LNCAP (cell line): Measurements from ENCODE around the gene P3H4.

Experiments
- CTCF ChIP-seq: fragments of 450-650 bp; IDR thresholded peaks from 2 replicates; pipeline ENCODE4 v1.5.1; 2017; ENCODE audit warnings: mild to moderate bottlenecking

P3H4 gene

GRCh38 chr17:41811549-41812380 lies at the start of gene P3H4:
TSS of gene P3H4 (minus strand) at chr17:41811949. CDS start at chr17:41811915, 34 bp downstream.
- TF ChIP-seq CTCF: peak; percentile 80

- no peak for TF ChIP-seq CTCF
Observed at GRCh38 chr17:41860254-41860931, 48.6 kb upstream of the P3H4 start.

- no peak for TF ChIP-seq CTCF
Observed at GRCh38 chr17:41849251-41849990, 37.7 kb upstream of the P3H4 start.

- no peak for TF ChIP-seq CTCF
Observed at GRCh38 chr17:41848788-41849187, 37.0 kb upstream of the P3H4 start.

GRCh38 chr17:41844971-41845370 lies 33.2 kb upstream of the P3H4 start:
- no peak for TF ChIP-seq CTCF

GRCh38 chr17:41837761-41838538 lies 26.2 kb upstream of the P3H4 start, which contains the start of gene KLHL10:
TSS of gene KLHL10 (plus strand) at chr17:41837825. CDS start at chr17:41837933, 108 bp downstream.
- TF ChIP-seq CTCF: no peak
